SKM-1 (cell line): ENCODE results near the gene KIF1C.
A peak's percentile ranks its signal among the peaks of the same experiment; 100 is the strongest.
"Not testable (repeated sequence)": the region's sequence is repeated elsewhere in the genome, so short reads cannot be mapped to it uniquely, and the experiment has no call there.

Experiments
- DNase-seq: peaks from one replicate; lab custom pipeline; 2025; ENCODE audit not compliant: unreplicated experiment; lab: John Stamatoyannopoulos, UW

Gene KIF1C

GRCh38 chr17:4999430-5000093, 1.8 kb downstream of the KIF1C start:
- no peak for DNase-seq

GRCh38 chr17:5000237-5000639, 2.5 kb downstream of the KIF1C start:
- no peak for DNase-seq

- no peak for DNase-seq
Observed at GRCh38 chr17:5002121-5002788, 4.5 kb downstream of the KIF1C start.

- no peak for DNase-seq
Observed at GRCh38 chr17:5003214-5003867, 5.6 kb downstream of the KIF1C start.

- DNase-seq: no peak
Observed at GRCh38 chr17:5011928-5012327, 14.2 kb downstream of the KIF1C start.

- no peak for DNase-seq
Observed at GRCh38 chr17:5014357-5014756, 16.6 kb downstream of the KIF1C start.

- no peak for DNase-seq
Observed at GRCh38 chr17:5019475-5019956, 21.8 kb downstream of the KIF1C start.

GRCh38 chr17:5020502-5021023, 22.8 kb downstream of the KIF1C start:
- DNase-seq: no peak

- no peak for DNase-seq
Observed at GRCh38 chr17:5022171-5022711, 24.5 kb downstream of the KIF1C start.

- no peak for DNase-seq
Observed at GRCh38 chr17:5023588-5024147, 25.9 kb downstream of the KIF1C start.

- no peak for DNase-seq
Observed at GRCh38 chr17:5024604-5025003, 26.9 kb downstream of the KIF1C start.

- DNase-seq: no peak
Observed at GRCh38 chr17:5027299-5027698, 29.5 kb downstream of the KIF1C start.

- no peak for DNase-seq
Observed at GRCh38 chr17:5027916-5028315, 30.2 kb downstream of the KIF1C start.

GRCh38 chr17:5030168-5030567, 32.4 kb downstream of the KIF1C start:
- DNase-seq: not testable (repeated sequence)

GRCh38 chr17:5031365-5032082, 33.8 kb downstream of the KIF1C start:
- peak; percentile 64 for DNase-seq

- DNase-seq: no peak
Observed at GRCh38 chr17:5032865-5033264, 35.1 kb downstream of the KIF1C start.

GRCh38 chr17:5033352-5034015, 35.7 kb downstream of the KIF1C start:
- DNase-seq: no peak

GRCh38 chr17:5034063-5034462, 36.3 kb downstream of the KIF1C start:
- no peak for DNase-seq

- no peak for DNase-seq
Observed at GRCh38 chr17:5034651-5035050, 36.9 kb downstream of the KIF1C start.

- no peak for DNase-seq
Observed at GRCh38 chr17:5035315-5035714, 37.6 kb downstream of the KIF1C start, which contains the start of gene SLC52A1. Gene SLC52A1 (minus strand): TSS chr17:5035426. CDS start chr17:5034606, 820 bp downstream.
